ENCODE measurements around the gene MYDGF.

MYDGF gene

DNA sequence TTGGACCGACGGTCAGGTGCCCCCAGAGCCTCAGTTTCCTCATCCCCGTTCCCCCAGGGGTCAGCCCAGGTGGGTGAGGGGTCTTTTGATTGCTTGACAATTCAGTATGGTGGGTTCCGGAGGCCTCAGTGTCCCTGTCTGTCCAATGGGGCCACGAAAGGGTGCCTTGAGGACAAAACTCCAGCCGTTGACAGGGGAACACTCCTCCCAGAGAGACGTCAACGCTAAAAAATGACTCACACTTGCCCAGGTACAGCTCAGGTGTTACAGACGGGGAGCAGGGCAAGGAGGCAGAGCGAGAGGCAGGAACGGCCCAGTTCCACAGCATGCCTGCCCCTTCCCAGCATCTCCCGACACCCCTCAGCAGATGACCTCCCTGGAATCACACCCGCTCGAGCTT lies 29.0 kb downstream of the MYDGF start:
- Histone ChIP-seq H3K4me3 (no peak overlapping the region), H3K27ac (no peak overlapping the region)
- TF ChIP-seq, protein P1, sequence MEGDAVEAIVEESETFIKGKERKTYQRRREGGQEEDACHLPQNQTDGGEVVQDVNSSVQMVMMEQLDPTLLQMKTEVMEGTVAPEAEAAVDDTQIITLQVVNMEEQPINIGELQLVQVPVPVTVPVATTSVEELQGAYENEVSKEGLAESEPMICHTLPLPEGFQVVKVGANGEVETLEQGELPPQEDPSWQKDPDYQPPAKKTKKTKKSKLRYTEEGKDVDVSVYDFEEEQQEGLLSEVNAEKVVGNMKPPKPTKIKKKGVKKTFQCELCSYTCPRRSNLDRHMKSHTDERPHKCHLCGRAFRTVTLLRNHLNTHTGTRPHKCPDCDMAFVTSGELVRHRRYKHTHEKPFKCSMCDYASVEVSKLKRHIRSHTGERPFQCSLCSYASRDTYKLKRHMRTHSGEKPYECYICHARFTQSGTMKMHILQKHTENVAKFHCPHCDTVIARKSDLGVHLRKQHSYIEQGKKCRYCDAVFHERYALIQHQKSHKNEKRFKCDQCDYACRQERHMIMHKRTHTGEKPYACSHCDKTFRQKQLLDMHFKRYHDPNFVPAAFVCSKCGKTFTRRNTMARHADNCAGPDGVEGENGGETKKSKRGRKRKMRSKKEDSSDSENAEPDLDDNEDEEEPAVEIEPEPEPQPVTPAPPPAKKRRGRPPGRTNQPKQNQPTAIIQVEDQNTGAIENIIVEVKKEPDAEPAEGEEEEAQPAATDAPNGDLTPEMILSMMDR (IDR thresholded peaks at IDR 0.05), result no peak
- DNase-seq (ENCODE audit: low spot score), result no peak

DNA sequence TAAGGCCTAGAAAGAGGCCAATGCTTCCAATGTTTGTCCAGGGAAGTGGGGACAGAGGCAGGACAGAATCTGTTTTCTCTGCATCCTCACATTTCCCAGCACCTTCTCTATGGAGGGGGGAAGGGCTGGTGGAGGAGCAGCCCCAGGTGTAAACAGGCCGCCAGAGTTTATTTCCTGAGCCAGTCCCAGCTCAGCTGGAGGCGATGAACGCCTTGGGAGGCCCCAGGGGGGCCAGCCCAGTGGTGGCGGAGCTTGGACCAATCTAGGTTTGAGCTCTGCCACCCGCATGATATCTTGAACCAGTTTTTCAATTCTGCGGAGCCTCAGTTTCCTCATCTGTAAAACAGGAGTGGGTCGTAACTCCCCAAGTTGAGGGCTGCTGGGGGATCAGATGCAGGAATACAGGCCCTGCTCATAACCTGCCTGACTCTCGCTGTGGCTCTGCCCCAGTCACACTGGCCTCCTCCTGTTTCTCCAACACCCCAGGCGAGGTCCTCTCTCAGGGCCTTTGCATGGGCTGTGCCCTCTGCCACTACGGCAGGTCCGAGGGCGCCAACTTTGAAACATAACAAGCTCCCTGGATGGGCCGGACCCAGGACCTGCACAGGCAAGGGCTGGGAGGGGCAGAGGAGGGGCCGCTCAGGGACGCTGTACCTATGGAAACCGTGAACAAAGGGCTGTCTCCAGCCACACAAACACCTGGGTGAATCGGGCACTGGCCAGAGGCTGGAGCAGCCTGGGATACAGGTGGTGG lies 29.7 kb downstream of the MYDGF start:
- peak overlapping the region; percentile 82 for H3K4me3 ChIP-seq
- TF ChIP-seq, protein P1 (IDR thresholded peaks at IDR 0.05), result no peak
- no peak for DNase-seq (ENCODE audit: low spot score)
- no peak overlapping the region for H3K27ac ChIP-seq

DNA sequence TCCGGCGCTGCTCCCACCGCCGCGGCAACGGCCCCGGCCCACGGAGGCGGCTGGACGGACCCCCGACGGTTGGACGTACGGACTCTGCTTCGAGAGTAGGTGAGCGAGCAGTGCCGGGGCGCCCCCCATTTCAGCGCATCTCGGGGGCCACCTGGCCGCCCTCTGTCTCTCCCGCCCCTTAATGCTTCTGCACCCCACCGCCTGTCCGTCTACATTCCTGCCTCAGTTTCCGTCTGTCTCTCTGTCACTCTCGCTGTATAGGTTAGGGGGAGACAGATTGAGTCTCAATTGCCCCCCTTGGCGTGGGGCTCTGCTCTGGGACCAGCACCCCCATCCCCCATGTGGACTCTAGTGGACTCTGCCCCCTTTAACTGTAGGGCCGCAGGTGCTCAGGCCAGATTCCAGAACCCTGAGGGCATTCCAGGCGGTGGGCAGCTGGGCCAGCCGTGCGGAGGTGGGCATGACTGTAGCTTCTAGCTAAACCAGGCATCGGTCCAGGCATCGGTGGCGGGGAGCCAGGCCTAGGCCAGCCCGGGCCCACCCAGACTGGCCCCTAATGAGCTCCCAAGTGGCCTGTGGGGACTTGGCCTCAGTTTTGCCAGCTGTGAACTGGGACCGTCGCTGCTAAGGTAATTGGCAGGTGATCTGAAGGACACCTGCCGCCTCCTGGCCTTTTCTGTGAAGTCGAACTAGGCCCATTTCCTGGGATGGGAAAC lies 30.5 kb downstream of the MYDGF start:
- TF ChIP-seq, protein P1 (IDR thresholded peaks at IDR 0.05), result no peak
- no peak for DNase-seq (ENCODE audit: low spot score)
- Histone ChIP-seq H3K4me3 (peak overlapping the region; percentile 82), H3K27ac (peak overlapping the region in 1 of 2 donors; percentile 63)

DNA sequence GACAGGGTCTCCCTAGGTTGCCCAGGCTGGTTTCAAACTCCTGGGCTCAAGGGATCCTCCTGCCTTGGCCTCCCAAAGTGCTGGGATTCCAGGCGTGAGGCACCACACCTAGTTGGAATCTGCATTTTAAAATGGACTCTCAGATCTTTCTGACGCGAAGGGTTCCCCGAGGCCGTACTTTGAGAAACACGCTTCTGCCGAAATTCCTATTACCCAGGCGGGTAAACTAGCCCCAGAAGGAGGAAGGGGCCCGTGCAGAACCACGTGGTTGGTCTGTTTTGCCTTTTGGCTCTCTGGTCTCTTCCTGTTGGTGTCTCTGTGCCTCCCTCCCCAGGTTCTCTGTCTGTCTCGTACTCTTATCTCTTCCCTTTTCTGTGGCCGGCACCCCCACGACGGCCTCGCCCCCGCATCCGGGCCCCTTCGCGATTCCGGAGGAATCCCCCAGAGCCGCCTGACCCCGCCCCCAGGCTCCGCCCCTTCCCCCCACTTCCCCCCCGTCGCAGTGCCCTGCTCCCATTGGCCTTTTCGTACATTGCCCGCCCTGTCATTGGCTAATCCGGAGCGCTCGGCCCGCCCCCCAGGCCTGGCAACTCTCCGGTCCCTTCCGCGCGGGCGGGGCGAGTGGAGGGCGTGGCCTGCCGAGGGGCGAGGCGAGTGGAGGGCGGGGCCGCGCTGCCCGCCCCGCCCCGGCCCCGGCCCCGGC lies 31.2 kb downstream of the MYDGF start, which contains the start of gene TNFAIP8L1:
Gene TNFAIP8L1 (plus strand): TSS at position 689 of the 703 bp plus-strand sequence. CDS start 12,354 bp downstream, outside the sequence.
- H3K4me3 ChIP-seq, result peak within 1 kb of the TSS; percentile 82
- H3K27ac ChIP-seq, result peak within 1 kb of the TSS in 1 of 2 donors; percentile 63
- TF ChIP-seq, protein P1 (IDR thresholded peaks at IDR 0.05), result no peak
- peak; percentile 95 for DNase-seq (ENCODE audit: low spot score)

DNA sequence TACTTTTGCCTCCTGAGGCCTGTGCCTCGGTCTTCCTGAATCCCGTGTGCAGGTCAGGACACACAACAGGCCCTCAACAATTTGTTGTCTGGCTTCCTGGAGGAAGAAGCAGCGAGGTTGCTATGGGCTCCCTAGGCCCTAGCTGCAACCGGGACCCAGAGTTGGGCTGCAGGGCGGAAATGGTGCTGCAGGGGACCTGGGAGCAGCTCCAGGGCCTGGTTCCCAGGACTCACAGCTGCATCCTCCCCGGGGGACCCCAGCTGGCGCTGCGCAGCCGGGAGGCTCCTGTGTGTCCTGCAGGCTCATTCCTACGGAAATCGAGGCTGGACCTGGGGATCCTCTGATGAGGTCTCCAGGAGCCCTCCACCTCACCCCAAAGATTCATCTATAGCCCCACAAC lies 31.8 kb downstream of the MYDGF start:
- TF ChIP-seq, protein P1 (IDR thresholded peaks at IDR 0.05), result no peak
- H3K27ac ChIP-seq, result no peak overlapping the region
- no peak overlapping the region for H3K4me3 ChIP-seq
- DNase-seq (ENCODE audit: low spot score), result no peak

DNA sequence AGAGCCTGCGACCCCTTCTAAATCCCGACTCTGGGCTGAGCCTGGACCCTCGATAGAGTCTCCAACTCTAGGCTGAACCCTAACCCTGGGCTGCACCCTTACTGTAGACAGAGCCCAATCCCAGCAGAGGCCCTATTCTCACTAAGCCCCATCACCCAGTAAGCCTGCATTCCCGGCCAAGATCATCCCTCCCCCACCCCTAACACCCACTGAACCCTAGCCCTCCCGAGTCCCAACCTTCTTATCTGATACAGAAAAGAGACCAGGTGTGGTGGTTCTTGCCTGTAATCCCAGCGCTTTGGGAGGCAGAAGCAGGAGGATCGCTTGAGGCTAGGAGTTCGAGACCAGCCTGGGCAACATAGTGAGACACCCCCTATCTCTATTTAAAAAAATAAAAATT lies 33.4 kb downstream of the MYDGF start:
- H3K27ac ChIP-seq, result no peak overlapping the region
- DNase-seq (ENCODE audit: low spot score), result no peak
- TF ChIP-seq, protein P1 (IDR thresholded peaks at IDR 0.05), result no peak
- H3K4me3 ChIP-seq, result peak overlapping the region; percentile 71

Data from coronary artery (tissue), 2 donors.